Prostate gland (tissue), 2 donors: Measurements from ENCODE around the gene GPR157.

Source experiments
- POLR2A ChIP-seq: fragments of 450-650 bp; IDR thresholded peaks from one replicate; pipeline ENCODE4 v1.6.1; 2016; ENCODE audit warnings: antibody characterized with exemption, mild to moderate bottlenecking
- POLR2AphosphoS5 ChIP-seq: sonication (generic); formaldehyde crosslinking; IDR thresholded peaks from one replicate; pipeline ENCODE4 v1.6.1; 2017; ENCODE audit warnings: antibody characterized with exemption
- TF ChIP-seq, protein P1 (sequence below), 4 experiments: fragments of 200-600 bp in 2 of 4; fragments of 450-650 bp in 2 of 4; sonication (generic) in 2 of 4; IDR thresholded peaks; 1 replicate in 3 of 4; 2 replicates in 1 of 4; pipeline ENCODE4 v1.5.1; 2016 to 2019; ENCODE audit warnings: antibody characterized with exemption in 4 of 4, mild to moderate bottlenecking in 2 of 4, moderate library complexity in 2 of 4

DNA sequence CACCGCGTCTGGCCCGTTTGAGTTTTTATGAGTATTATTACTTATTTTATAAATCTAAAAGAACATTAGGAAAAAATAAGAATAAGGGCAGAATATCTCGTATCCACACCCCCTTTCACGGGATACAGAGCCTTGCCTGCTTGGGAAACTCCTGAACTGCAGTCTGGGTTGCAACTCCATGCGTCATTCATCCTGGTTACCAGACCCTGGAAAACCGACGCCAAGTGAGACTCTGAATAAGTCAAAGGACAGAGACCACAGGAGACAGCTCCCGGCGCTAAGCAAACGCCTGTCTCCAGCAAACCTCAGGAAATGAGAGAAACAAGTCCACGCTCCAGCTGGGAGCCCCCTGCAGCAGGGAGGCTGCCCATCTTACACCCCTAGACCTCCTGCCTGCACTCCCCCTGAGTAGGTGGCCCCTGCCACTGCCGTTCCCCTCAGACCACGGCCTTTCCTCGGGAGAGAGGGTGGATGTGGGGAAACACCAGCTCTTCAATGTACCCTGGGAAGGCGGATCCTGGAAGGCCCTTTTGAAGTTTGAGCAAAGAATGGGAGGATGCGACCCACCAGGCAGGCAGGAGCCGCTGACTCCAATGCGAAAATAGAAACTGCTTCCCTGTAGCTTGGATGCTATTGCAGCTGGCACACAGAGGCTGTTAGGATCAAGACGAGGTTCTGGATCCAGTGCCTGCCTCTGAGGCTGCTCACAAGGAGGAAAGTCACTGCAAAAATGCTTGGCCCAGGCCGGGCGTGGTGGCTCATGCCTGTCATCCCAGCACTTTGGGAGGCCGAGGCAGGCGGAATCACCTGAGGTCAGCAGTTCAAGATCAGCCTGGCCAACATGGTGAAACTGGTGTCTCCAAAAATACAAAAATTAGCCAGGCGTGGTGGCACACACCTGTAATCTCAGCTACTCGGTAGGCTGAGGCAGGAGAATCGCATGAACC lies 37.7 kb upstream of the GPR157 start:
- TF ChIP-seq, protein P1, sequence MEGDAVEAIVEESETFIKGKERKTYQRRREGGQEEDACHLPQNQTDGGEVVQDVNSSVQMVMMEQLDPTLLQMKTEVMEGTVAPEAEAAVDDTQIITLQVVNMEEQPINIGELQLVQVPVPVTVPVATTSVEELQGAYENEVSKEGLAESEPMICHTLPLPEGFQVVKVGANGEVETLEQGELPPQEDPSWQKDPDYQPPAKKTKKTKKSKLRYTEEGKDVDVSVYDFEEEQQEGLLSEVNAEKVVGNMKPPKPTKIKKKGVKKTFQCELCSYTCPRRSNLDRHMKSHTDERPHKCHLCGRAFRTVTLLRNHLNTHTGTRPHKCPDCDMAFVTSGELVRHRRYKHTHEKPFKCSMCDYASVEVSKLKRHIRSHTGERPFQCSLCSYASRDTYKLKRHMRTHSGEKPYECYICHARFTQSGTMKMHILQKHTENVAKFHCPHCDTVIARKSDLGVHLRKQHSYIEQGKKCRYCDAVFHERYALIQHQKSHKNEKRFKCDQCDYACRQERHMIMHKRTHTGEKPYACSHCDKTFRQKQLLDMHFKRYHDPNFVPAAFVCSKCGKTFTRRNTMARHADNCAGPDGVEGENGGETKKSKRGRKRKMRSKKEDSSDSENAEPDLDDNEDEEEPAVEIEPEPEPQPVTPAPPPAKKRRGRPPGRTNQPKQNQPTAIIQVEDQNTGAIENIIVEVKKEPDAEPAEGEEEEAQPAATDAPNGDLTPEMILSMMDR (IDR thresholded peaks at IDR 0.05) = no peak
- TF ChIP-seq POLR2A (no peak), POLR2AphosphoS5 (no peak)
